ENCODE measurements around the gene IGSF11. TPM values are rescaled to one million over a fixed set of nuclear protein-coding genes. Genes with fewer than 3 reads are reported as not detected.
A peak's percentile ranks its signal among the peaks of the same experiment; 100 is the strongest.
"Not testable (repeated sequence)": the region's sequence is repeated elsewhere in the genome, so short reads cannot be mapped to it uniquely, and the experiment has no call there.

IGSF11 gene
- total RNA-seq = 0.13 and 1.1 TPM in 2 replicates

DNA sequence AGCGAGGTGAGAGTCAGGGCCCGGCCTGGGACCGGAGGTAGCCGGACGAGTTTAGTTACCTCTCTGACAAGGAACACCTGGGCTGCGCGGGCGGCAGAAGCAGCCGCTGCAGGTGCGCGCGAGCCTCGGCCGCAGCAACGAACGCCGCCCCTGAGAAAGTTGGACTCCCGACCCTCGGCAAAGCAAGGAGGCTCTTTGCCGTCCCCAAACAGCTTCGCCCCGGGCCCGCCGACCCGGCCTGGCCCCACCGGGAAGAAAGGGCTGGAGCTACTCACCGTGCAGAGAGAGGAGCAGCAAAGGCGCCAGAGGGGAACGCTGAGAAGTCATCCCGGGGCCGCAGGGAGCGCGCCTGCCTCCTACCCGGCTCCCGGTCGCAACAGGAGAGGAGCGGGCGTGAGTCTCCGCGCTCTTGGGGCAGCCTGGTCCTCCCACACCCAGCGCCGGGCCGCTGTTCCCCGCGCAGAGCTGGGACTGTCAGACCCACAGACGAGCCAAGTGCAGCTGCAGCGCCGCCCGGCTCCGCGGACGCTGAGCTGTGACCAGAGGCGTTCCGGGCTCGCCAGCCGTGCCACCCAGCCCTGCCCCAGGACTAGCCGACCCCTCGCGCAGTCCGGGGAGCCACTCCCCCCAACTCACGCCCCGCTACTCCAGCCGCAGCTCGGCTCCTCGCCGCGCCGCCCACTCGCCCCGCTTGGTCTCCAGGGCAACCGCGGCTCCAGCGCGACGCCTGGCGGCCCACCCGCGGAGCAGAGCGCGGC is at the start of gene IGSF11:
Gene IGSF11 (minus strand): TSS at position 591 of the 758 bp plus-strand sequence. CDS start 264 bp downstream, at position 327.
- Histone ChIP-seq H3K4me3 (ENCODE audit: low read depth, low read length) (peak within 1 kb of the TSS; percentile 45), H3K36me3 (ENCODE audit: control insufficient read depth, insufficient read depth, low read length) (no peaks in the 10 kb centered on the region), H3K27me3 (ENCODE audit: control insufficient read depth, insufficient read depth, low read length) (peaks cover 3% of the 10 kb centered on the region)
- TF ChIP-seq CTCF (IDR thresholded peaks at IDR 0.05; ENCODE audit: insufficient read depth, low read length, severe bottlenecking) = peak; percentile 50
- peak; percentile 10 for DNase-seq (ENCODE audit: low read depth)
- FAIRE-seq = no peak

GRCh38 chr3:119080364-119080763 is 45.7 kb upstream of the IGSF11 start:
- DNase-seq (ENCODE audit: low read depth) (no peak), FAIRE-seq (no peak)
- Histone ChIP-seq H3K36me3 (ENCODE audit: control insufficient read depth, insufficient read depth, low read length) (no peaks in the 10 kb centered on the region), H3K4me3 (ENCODE audit: low read depth, low read length) (no peak overlapping the region), H3K27me3 (ENCODE audit: control insufficient read depth, insufficient read depth, low read length) (no peaks in the 10 kb centered on the region)
- TF ChIP-seq CTCF (IDR thresholded peaks at IDR 0.05; ENCODE audit: insufficient read depth, low read length, severe bottlenecking) = no peak

GRCh38 chr3:119073258-119074001 is 38.8 kb upstream of the IGSF11 start:
- Histone ChIP-seq H3K27me3 (ENCODE audit: control insufficient read depth, insufficient read depth, low read length) (no peaks in the 10 kb centered on the region), H3K36me3 (ENCODE audit: control insufficient read depth, insufficient read depth, low read length) (no peaks in the 10 kb centered on the region), H3K4me3 (ENCODE audit: low read depth, low read length) (no peak overlapping the region)
- DNase-seq (ENCODE audit: low read depth) = no peak
- FAIRE-seq = no peak
- TF ChIP-seq CTCF (IDR thresholded peaks at IDR 0.05; ENCODE audit: insufficient read depth, low read length, severe bottlenecking) = no peak

DNA sequence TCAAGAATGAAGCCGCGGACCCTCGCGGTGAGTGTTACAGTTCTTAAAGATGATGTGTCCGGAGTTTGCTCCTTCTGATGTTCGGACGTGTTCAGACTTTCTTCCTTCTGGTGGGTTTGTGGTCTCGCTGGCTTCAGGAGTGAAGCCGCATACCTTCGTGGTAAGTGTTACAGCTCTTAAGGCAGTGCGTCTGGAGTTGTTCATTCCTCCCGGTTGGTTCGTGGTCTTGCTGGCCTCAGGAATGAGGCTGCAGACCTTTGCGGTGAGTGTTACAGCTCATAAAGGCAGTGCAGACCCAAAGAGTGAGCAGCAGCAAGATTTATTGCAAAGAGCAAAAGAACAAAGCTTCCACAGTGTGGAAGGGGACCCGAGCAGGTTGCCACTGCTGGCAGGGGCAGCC is 37.8 kb upstream of the IGSF11 start:
- FAIRE-seq; H3K27me3 ChIP-seq (ENCODE audit: control insufficient read depth, insufficient read depth, low read length); H3K36me3 ChIP-seq (ENCODE audit: control insufficient read depth, insufficient read depth, low read length); H3K4me3 ChIP-seq (ENCODE audit: low read depth, low read length); DNase-seq (ENCODE audit: low read depth): not testable (repeated sequence)

DNA sequence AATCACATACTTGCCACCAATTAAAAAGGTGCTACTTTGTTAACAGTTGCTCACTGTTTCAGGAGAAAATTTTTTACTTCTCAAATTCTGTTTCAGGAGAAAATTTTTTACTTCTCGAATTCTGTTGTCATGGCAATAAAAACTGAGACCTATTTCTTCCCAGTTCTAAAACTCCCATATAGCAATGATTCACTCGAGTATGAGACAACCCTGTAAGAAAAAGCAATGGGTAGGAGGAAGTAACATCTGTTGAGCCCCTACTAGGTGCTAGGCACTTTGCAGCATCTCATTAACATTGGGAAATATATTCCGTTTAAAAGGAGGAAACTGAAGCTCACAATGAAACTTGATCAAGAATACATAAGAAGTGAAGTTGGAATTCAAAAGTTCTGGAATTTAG is 35.1 kb upstream of the IGSF11 start:
- Histone ChIP-seq H3K27me3 (ENCODE audit: control insufficient read depth, insufficient read depth, low read length) (no peaks in the 10 kb centered on the region), H3K36me3 (ENCODE audit: control insufficient read depth, insufficient read depth, low read length) (no peaks in the 10 kb centered on the region), H3K4me3 (ENCODE audit: low read depth, low read length) (no peak overlapping the region)
- DNase-seq (ENCODE audit: low read depth) (no peak), FAIRE-seq (no peak)
- TF ChIP-seq CTCF (IDR thresholded peaks at IDR 0.05; ENCODE audit: insufficient read depth, low read length, severe bottlenecking) = no peak

- no peak for FAIRE-seq
- TF ChIP-seq CTCF (IDR thresholded peaks at IDR 0.05; ENCODE audit: insufficient read depth, low read length, severe bottlenecking) = no peak
Measured at GRCh38 chr3:119063471-119063870, 28.8 kb upstream of the IGSF11 start.

More at GRCh38 chr3:119063471-119063870, 28.8 kb upstream of the IGSF11 start:
- Histone ChIP-seq H3K4me3 (ENCODE audit: low read depth, low read length) (no peak overlapping the region), H3K27me3 (ENCODE audit: control insufficient read depth, insufficient read depth, low read length) (no peaks in the 10 kb centered on the region), H3K36me3 (ENCODE audit: control insufficient read depth, insufficient read depth, low read length) (no peaks in the 10 kb centered on the region)
- no peak for DNase-seq (ENCODE audit: low read depth)

All from bronchial epithelial cell (primary cell).